Measurements from ENCODE around the gene HSD17B12.

HSD17B12 gene

GRCh38 chr11:43898574-43898973 is 218.0 kb downstream of the HSD17B12 start:
- H3K27ac ChIP-seq = no peak overlapping the region
- TF ChIP-seq CTCF (IDR thresholded peaks at IDR 0.05) = no peak
- TF ChIP-seq ZFX (IDR thresholded peaks at IDR 0.05; ENCODE audit: borderline replicate concordance) = no peak

- no peak overlapping the region for H3K27ac ChIP-seq
- TF ChIP-seq ZFX (IDR thresholded peaks at IDR 0.05; ENCODE audit: borderline replicate concordance) (no peak), CTCF (IDR thresholded peaks at IDR 0.05) (no peak)
Measured at GRCh38 chr11:43899094-43899493, 218.6 kb downstream of the HSD17B12 start.

GRCh38 chr11:43901551-43901950 is 221.0 kb downstream of the HSD17B12 start:
- no peak for TF ChIP-seq ZFX (IDR thresholded peaks at IDR 0.05; ENCODE audit: borderline replicate concordance)
- TF ChIP-seq CTCF (IDR thresholded peaks at IDR 0.05) = no peak

GRCh38 chr11:43903078-43903477 is 222.5 kb downstream of the HSD17B12 start:
- TF ChIP-seq CTCF (IDR thresholded peaks at IDR 0.05) = no peak
- TF ChIP-seq ZFX (IDR thresholded peaks at IDR 0.05; ENCODE audit: borderline replicate concordance) = no peak
- no peak overlapping the region for H3K27ac ChIP-seq

More at GRCh38 chr11:43901551-43901950, 221.0 kb downstream of the HSD17B12 start:
- H3K27ac ChIP-seq = no peak overlapping the region

- no peak overlapping the region for H3K27ac ChIP-seq
- TF ChIP-seq CTCF (IDR thresholded peaks at IDR 0.05) (no peak), ZFX (IDR thresholded peaks at IDR 0.05; ENCODE audit: borderline replicate concordance) (no peak)
Measured at GRCh38 chr11:43903969-43904368, 223.4 kb downstream of the HSD17B12 start.

GRCh38 chr11:43904742-43905535 is 224.4 kb downstream of the HSD17B12 start:
- TF ChIP-seq CTCF (IDR thresholded peaks at IDR 0.05) = no peak
- no peak for TF ChIP-seq ZFX (IDR thresholded peaks at IDR 0.05; ENCODE audit: borderline replicate concordance)
- no peak overlapping the region for H3K27ac ChIP-seq

- no peak for TF ChIP-seq CTCF (IDR thresholded peaks at IDR 0.05)
- no peak for TF ChIP-seq ZFX (IDR thresholded peaks at IDR 0.05; ENCODE audit: borderline replicate concordance)
- no peak overlapping the region for H3K27ac ChIP-seq
Measured at GRCh38 chr11:43905813-43906241, 225.3 kb downstream of the HSD17B12 start.
